Right lobe of liver (tissue), 6 donors: ENCODE measurements around the gene DDX51. TPM values are rescaled to one million over a fixed set of nuclear protein-coding genes. Genes with fewer than 3 reads are reported as not detected.

Experiments
- ATAC-seq, 4 donors: fragments of 200-7000 bp; cut with Tn5 transposase; one replicate each; pipeline ENCODE4 v1.9.1; 2020; ENCODE audit warnings: mild to moderate bottlenecking in 4 of 4, moderate library complexity in 4 of 4
- DNase-seq, 3 donors: peaks; one replicate each; pipeline ENCODE4 v3.0.0-alpha.2; 2020
- H3K27ac ChIP-seq, 3 donors: fragments of 200-600 bp; one replicate each; pipeline ENCODE4 v1.8.0; 2022
- H3K27me3 ChIP-seq, 2 donors: fragments of 200-600 bp; one replicate each; pipeline ENCODE4 v1.8.0; 2022
- H3K36me3 ChIP-seq, 4 donors: fragments of 200-600 bp; sonication (generic) in 1 of 4; one replicate each; pipeline versions ENCODE4 v1.5.1 to v1.8.0; 2017 to 2022; ENCODE audit warnings: control low read depth in 1 of 4
- H3K4me1 ChIP-seq, 4 donors: fragments of 200-600 bp; sonication (generic) in 1 of 4; one replicate each; pipeline versions ENCODE4 v1.5.1 to v1.8.0; 2017 to 2022; ENCODE audit warnings: control low read depth in 1 of 4
- H3K4me3 ChIP-seq, 3 donors: fragments of 200-600 bp; one replicate each; pipeline ENCODE4 v1.8.0; 2022
- H3K9me3 ChIP-seq, 4 donors: fragments of 200-600 bp; sonication (generic) in 1 of 4; one replicate each; pipeline versions ENCODE4 v1.5.1 to v1.8.0; 2017 to 2022; ENCODE audit warnings: control low read depth in 1 of 4
- CTCF ChIP-seq, 4 donors: fragments of 200-600 bp in 3 of 4; fragments of 450-650 bp in 1 of 4; IDR thresholded peaks; one replicate each; pipeline versions ENCODE4 v1.5.1 to v1.8.0; 2016 to 2022; ENCODE audit warnings: antibody characterized with exemption in 4 of 4, mild to moderate bottlenecking in 2 of 4
- POLR2A ChIP-seq: fragments of 450-650 bp; IDR thresholded peaks from one replicate; pipeline ENCODE4 v1.6.1; 2017; ENCODE audit warnings: antibody characterized with exemption, mild to moderate bottlenecking
- whole genome bisulfite sequencing: methylation state at CpG from one replicate; pipeline ENCODE4 v1.1.6; 2018; ENCODE audit warnings: low coverage, low lambda C conversion rate; ENCODE audit not compliant: insufficient coverage; ENCODE audit errors: missing lambda C conversion rate; 5-methylcytosine and 5-hydroxymethylcytosine counted together
- intact Hi-C, 2 donors: fragments of 100-400 bp; cut with DNase I; formaldehyde crosslinking; loops; one replicate each; pipeline versions ENCODE4 v1.11.2 to v1.14.1; 2022
- small RNA-seq, 2 experiments: library from RNA; depleted of rRNA; stranded (forward); fragments of <200 nt; gene quantifications; one replicate each; pipeline ENCODE3, GENCODE V24; 2016
- total RNA-seq, 6 experiments: library from RNA; depleted of rRNA in 2 of 6; stranded (reverse); fragments of >200 nt in 2 of 6; fragmentation: NEBNext Ultra II Directional in 3 of 6; extraction: Animal tissue kit (Norgen Biotek cat#: 25700) in 3 of 6; gene quantifications; one replicate each; pipeline versions ENCODE4 v1.1.0 to v1.2.4, GENCODE V29; 2016 to 2023
- donor health status: DM: no; HTN: yes; CAD: no.
- donor health status: DM: no; HTN: no; CAD: no.
- donor health status: DM: no; HTN: no; CAD: no.
- donor health status: DM: no; HTN: yes; CAD: no.
- donor health status: DM: no; HTN: yes; CAD: no.

Gene DDX51
- total RNA-seq, 6 experiments from 2014 or later, result 4.2 to 9.0 (median 5.2) TPM

- H3K27ac ChIP-seq, result no peak overlapping the region
- H3K9me3 ChIP-seq, result no peaks in the 10 kb centered on the region
- DNase-seq, result no peak
- no peak for ATAC-seq
- no peaks in the 10 kb centered on the region for H3K27me3 ChIP-seq
- H3K4me3 ChIP-seq, result no peak overlapping the region
- 96% methylated on average over 6 of the region's 16 CpGs for WGBS
- intact Hi-C loops, result no loop called here
- no peaks in the 10 kb centered on the region for H3K4me1 ChIP-seq
- no peak for TF ChIP-seq CTCF (IDR thresholded peaks at IDR 0.05)
- no peak for TF ChIP-seq POLR2A
- H3K36me3 ChIP-seq, result peaks cover 0 to 24% (median 4%) of the 10 kb centered on the region in 4 donors
These were observed 49.7 kb downstream of the DDX51 start for GRCh38 chr12:132094269-132094891.

- Histone ChIP-seq H3K27ac (no peak overlapping the region), H3K9me3 (no peaks in the 10 kb centered on the region), H3K36me3 (peaks cover 0 to 12% (median 6%) of the 10 kb centered on the region in 4 donors), H3K27me3 (no peaks in the 10 kb centered on the region), H3K4me1 (peaks cover 0 to 9% (median 3%) of the 10 kb centered on the region in 4 donors), H3K4me3 (no peak overlapping the region)
- intact Hi-C loops, result no loop called here
- TF ChIP-seq POLR2A, result no peak
- no peak for TF ChIP-seq CTCF (IDR thresholded peaks at IDR 0.05)
- DNase-seq, result no peak
- 67% methylated on average over 4 of the region's 4 CpGs for WGBS
- ATAC-seq, result no peak
These were observed 54.7 kb downstream of the DDX51 start for GRCh38 chr12:132089407-132089910.

Small RNAs within 50 kb of the gene (small RNA-seq; reads per million reads assigned to genes)
- 0 reads per million in 2 experiments for gene AC138466.3

Other genes starting within 250 kb of the DDX51 start
- gene ULK1, start 249.7 kb downstream of the DDX51 start, total RNA-seq, result 10 to 100 TPM; 14.5 to 39.0 (median 20.5) TPM
- gene PUS1, start 215.0 kb downstream of the DDX51 start, total RNA-seq, result 10 to 100 TPM; 14.7 to 23.1 (median 17.7) TPM
- 10 to 100 TPM; 10.9 to 16.3 (median 13.3) TPM for gene EP400, start 194.4 kb downstream of the DDX51 start, total RNA-seq
- gene NOC4L, start 138 bp upstream of the DDX51 start, total RNA-seq, result 1 to 10 TPM; 7.4 to 9.7 (median 8.3) TPM
- gene GALNT9, start 185.3 kb upstream of the DDX51 start, total RNA-seq, result not detected